Thoracic aorta (tissue), 2 donors: ENCODE results near the gene CA5A. TPM values are rescaled to one million over a fixed set of nuclear protein-coding genes. Genes with fewer than 3 reads are reported as not detected.
"Not testable (repeated sequence)": the region's sequence is repeated elsewhere in the genome, so short reads cannot be mapped to it uniquely, and the experiment has no call there.

Source experiments
- ATAC-seq: fragments of 150-250 bp; one replicate; pipeline ENCODE4 v1.8.0; 2017; ENCODE audit warnings: low read depth; ENCODE audit not compliant: insufficient number of reproducible peaks, low FRiP score
- DNase-seq: peaks from one replicate; pipeline ENCODE4 v3.0.0-alpha.2; 2020; ENCODE audit warnings: low spot score
- H3K27ac ChIP-seq, 2 donors: fragments of 200-600 bp; sonication (generic); 1 replicate in 1 of 2; 2 replicates in 1 of 2; pipeline ENCODE4 v1.5.1; 2016; ENCODE audit warnings: mild to moderate bottlenecking in 2 of 2, moderate library complexity in 2 of 2
- H3K27me3 ChIP-seq: fragments of 200-600 bp; sonication (generic); replicated peaks from 2 replicates; pipeline ENCODE4 v1.6.0; 2016; ENCODE audit warnings: mild to moderate bottlenecking; ENCODE audit not compliant: insufficient read depth
- H3K36me3 ChIP-seq: fragments of 200-600 bp; sonication (generic); one replicate; pipeline ENCODE4 v1.5.1; 2016
- H3K4me1 ChIP-seq, 2 donors: fragments of 200-600 bp; sonication (generic); 1 replicate in 1 of 2; 2 replicates in 1 of 2; pipeline versions ENCODE4 v1.5.1 to v1.6.0; 2016; ENCODE audit warnings: low read depth in 2 of 2, mild to moderate bottlenecking in 1 of 2; ENCODE audit not compliant: control insufficient read depth in 1 of 2
- H3K4me3 ChIP-seq: fragments of 200-600 bp; sonication (generic); 2 replicates; pipeline ENCODE4 v1.5.1; 2016; ENCODE audit warnings: mild to moderate bottlenecking
- H3K9me3 ChIP-seq: fragments of 200-600 bp; sonication (generic); 2 replicates; pipeline ENCODE4 v1.5.1; 2016
- CTCF ChIP-seq: fragments of 200-600 bp; sonication (generic); IDR thresholded peaks from one replicate; pipeline ENCODE4 v1.5.1; 2019; ENCODE audit warnings: antibody characterized with exemption
- total RNA-seq, 2 donors: library from RNA; depleted of rRNA; stranded (reverse); fragments of >200 nt; gene quantifications; one replicate each; pipeline versions ENCODE4 v1.1.0 to v1.2.3, GENCODE V29; 2016

CA5A gene
- total RNA-seq, 2 donors from 2014 or later, result not detected

GRCh38 chr16:87864331-87864989 lies 71.9 kb downstream of the CA5A start:
- Histone ChIP-seq H3K36me3 (no peaks in the 10 kb centered on the region), H3K27me3 (no peaks in the 10 kb centered on the region), H3K4me1 (peaks cover 8 to 14% of the 10 kb centered on the region in 2 donors), H3K9me3 (no peaks in the 10 kb centered on the region), H3K27ac (no peak overlapping the region), H3K4me3 (no peak overlapping the region)
- no peak for DNase-seq
- no peak for TF ChIP-seq CTCF
- ATAC-seq, result no peak

GRCh38 chr16:87863327-87863635 lies 73.0 kb downstream of the CA5A start:
- not testable (repeated sequence) for H3K36me3 ChIP-seq, DNase-seq, H3K27me3 ChIP-seq, H3K9me3 ChIP-seq, ATAC-seq, H3K4me3 ChIP-seq, H3K27ac ChIP-seq, H3K4me1 ChIP-seq

GRCh38 chr16:87862597-87863326 lies 73.6 kb downstream of the CA5A start:
- not testable (repeated sequence) for H3K4me1 ChIP-seq, H3K27ac ChIP-seq, H3K27me3 ChIP-seq, DNase-seq, ATAC-seq, H3K4me3 ChIP-seq, H3K36me3 ChIP-seq, H3K9me3 ChIP-seq

- not testable (repeated sequence) for H3K9me3 ChIP-seq, H3K4me1 ChIP-seq, ATAC-seq, H3K4me3 ChIP-seq, H3K27ac ChIP-seq, H3K36me3 ChIP-seq, DNase-seq, H3K27me3 ChIP-seq
Measured at GRCh38 chr16:87861300-87862099, 74.8 kb downstream of the CA5A start.

- ATAC-seq, result no peak
- DNase-seq, result no peak
- no peaks in the 10 kb centered on the region for H3K36me3 ChIP-seq
- H3K27ac ChIP-seq, result no peak overlapping the region
- no peaks in the 10 kb centered on the region for H3K9me3 ChIP-seq
- no peak for TF ChIP-seq CTCF
- H3K27me3 ChIP-seq, result no peaks in the 10 kb centered on the region
- H3K4me1 ChIP-seq, result peaks cover 0 to under 1% of the 10 kb centered on the region in 2 donors
- no peak overlapping the region for H3K4me3 ChIP-seq
Measured at GRCh38 chr16:87860553-87861299, 75.6 kb downstream of the CA5A start.

GRCh38 chr16:87858151-87858993 lies 78.0 kb downstream of the CA5A start:
- DNase-seq, H3K27me3 ChIP-seq, H3K36me3 ChIP-seq, ATAC-seq, H3K9me3 ChIP-seq, H3K27ac ChIP-seq, H3K4me3 ChIP-seq, H3K4me1 ChIP-seq: not testable (repeated sequence)
